Suprapubic skin (tissue), 4 donors: Measurements from ENCODE around the gene XRCC5.

Source experiments
- CTCF ChIP-seq, 2 donors: fragments of 200-600 bp in 1 of 2; fragments of 450-650 bp in 1 of 2; sonication (generic) in 1 of 2; IDR thresholded peaks; one replicate each; pipeline ENCODE4 v1.5.1; 2016 to 2019; ENCODE audit warnings: antibody characterized with exemption in 2 of 2, mild to moderate bottlenecking in 1 of 2, moderate library complexity in 1 of 2
- POLR2A ChIP-seq, 2 donors: fragments of 450-650 bp; IDR thresholded peaks; one replicate each; pipeline ENCODE4 v1.6.1; 2017; ENCODE audit warnings: antibody characterized with exemption in 2 of 2, mild to moderate bottlenecking in 2 of 2, moderate library complexity in 2 of 2
- POLR2AphosphoS5 ChIP-seq, 3 donors: sonication (generic); formaldehyde crosslinking; IDR thresholded peaks; one replicate each; pipeline ENCODE4 v1.6.1; 2017; ENCODE audit warnings: antibody characterized with exemption in 3 of 3

GRCh38 chr2:216192931-216193330 is 83.8 kb downstream of the XRCC5 start:
- TF ChIP-seq CTCF (IDR thresholded peaks at IDR 0.05) (no peak), POLR2A (IDR thresholded peaks at IDR 0.05) (no peak), POLR2AphosphoS5 (IDR thresholded peaks at IDR 0.05) (no peak)
